Measurements from ENCODE around the gene P2RX3.

P2RX3 gene

DNA sequence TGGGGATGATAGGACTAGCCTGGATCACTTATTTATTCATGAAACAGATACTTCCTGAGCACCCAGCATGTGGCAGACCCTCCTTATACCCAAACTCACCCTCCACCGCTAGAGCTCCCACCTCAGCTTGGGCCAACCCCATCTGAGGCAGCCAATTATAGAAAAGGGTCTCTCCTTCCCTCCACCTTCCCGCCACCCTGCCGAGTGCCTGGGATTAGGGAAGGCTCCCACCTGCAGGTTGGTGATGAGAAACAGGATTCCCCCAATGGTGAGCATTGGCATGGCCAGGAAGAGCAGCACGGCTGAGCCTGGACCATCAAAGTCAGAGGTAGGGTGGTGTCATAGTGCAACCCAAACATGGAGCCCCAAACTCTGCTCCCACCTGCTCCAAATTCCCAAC is 82.9 kb downstream of the P2RX3 start:
- TF ChIP-seq, protein P1, sequence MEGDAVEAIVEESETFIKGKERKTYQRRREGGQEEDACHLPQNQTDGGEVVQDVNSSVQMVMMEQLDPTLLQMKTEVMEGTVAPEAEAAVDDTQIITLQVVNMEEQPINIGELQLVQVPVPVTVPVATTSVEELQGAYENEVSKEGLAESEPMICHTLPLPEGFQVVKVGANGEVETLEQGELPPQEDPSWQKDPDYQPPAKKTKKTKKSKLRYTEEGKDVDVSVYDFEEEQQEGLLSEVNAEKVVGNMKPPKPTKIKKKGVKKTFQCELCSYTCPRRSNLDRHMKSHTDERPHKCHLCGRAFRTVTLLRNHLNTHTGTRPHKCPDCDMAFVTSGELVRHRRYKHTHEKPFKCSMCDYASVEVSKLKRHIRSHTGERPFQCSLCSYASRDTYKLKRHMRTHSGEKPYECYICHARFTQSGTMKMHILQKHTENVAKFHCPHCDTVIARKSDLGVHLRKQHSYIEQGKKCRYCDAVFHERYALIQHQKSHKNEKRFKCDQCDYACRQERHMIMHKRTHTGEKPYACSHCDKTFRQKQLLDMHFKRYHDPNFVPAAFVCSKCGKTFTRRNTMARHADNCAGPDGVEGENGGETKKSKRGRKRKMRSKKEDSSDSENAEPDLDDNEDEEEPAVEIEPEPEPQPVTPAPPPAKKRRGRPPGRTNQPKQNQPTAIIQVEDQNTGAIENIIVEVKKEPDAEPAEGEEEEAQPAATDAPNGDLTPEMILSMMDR (IDR thresholded peaks at IDR 0.05; ENCODE audit: extremely low read depth, missing control alignments): no peak
- DNase-seq (ENCODE audit: low spot score): no peak

DNA sequence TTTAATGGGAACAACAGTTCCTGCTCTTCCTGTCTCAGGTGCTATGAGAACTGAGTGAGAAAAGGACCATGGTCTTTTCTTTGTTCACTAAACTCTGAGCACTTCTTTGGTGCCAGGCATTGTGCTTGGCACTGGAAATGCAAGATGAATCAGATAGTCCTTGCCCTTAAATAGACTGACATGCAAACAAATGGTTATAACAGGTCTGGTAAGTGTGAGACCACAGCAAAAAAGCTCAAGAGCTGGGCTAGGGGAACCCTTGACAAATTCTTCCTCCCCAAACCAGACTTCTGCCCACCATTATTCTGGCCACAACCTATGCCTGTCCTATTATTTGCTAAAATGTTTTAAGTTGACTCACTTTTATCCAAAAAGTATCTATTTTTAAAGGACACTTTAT is 83.7 kb downstream of the P2RX3 start:
- TF ChIP-seq, protein P1 (IDR thresholded peaks at IDR 0.05; ENCODE audit: extremely low read depth, missing control alignments): no peak
- no peak for DNase-seq (ENCODE audit: low spot score)

Measured in GM20000 (cell line).